HL-60 (cell line): ENCODE measurements around the gene MPHOSPH8.

Experiments
- GABPA ChIP-seq: IDR thresholded peaks from 2 replicates; pipeline ENCODE4 v1.6.1; 2012; ENCODE audit warnings: low read depth
- POLR2AphosphoS5 ChIP-seq: IDR thresholded peaks from 2 replicates; pipeline ENCODE4 v1.6.1; 2012; ENCODE audit warnings: low read depth
- TF ChIP-seq, protein P1 (sequence below): IDR thresholded peaks from one replicate; pipeline ENCODE4 v1.5.1; 2011; ENCODE audit warnings: low read length, control low read depth, inconsistent platforms; ENCODE audit not compliant: insufficient read depth
- TF ChIP-seq, protein P2 (sequence below): IDR thresholded peaks from 2 replicates; pipeline ENCODE4 v1.6.1; 2012; ENCODE audit warnings: low read depth; ENCODE audit not compliant: insufficient replicate concordance

DNA sequence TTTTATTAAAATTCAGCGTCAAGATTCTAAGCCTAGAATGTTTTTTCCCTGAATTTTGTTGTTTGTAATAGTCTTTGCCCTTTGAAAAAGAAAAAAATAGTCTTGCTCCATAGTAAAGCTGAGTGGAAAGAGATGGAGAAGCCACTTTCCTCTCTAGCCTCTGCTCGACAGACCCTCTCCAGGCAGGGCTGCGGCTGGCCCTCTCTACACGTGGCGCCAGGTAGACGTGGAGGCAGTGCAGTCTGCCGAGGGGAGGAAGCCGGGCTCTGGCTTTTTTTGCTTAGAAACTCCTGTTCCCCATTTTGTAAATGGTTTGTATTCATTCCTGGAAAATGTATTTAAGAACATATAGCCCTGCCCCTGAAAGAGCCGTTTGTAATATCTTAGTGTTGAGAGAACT, 35.3 kb downstream of the MPHOSPH8 start:
- TF ChIP-seq POLR2AphosphoS5, result no peak
- TF ChIP-seq, protein P1, sequence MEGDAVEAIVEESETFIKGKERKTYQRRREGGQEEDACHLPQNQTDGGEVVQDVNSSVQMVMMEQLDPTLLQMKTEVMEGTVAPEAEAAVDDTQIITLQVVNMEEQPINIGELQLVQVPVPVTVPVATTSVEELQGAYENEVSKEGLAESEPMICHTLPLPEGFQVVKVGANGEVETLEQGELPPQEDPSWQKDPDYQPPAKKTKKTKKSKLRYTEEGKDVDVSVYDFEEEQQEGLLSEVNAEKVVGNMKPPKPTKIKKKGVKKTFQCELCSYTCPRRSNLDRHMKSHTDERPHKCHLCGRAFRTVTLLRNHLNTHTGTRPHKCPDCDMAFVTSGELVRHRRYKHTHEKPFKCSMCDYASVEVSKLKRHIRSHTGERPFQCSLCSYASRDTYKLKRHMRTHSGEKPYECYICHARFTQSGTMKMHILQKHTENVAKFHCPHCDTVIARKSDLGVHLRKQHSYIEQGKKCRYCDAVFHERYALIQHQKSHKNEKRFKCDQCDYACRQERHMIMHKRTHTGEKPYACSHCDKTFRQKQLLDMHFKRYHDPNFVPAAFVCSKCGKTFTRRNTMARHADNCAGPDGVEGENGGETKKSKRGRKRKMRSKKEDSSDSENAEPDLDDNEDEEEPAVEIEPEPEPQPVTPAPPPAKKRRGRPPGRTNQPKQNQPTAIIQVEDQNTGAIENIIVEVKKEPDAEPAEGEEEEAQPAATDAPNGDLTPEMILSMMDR, result no peak
- TF ChIP-seq, protein P2, sequence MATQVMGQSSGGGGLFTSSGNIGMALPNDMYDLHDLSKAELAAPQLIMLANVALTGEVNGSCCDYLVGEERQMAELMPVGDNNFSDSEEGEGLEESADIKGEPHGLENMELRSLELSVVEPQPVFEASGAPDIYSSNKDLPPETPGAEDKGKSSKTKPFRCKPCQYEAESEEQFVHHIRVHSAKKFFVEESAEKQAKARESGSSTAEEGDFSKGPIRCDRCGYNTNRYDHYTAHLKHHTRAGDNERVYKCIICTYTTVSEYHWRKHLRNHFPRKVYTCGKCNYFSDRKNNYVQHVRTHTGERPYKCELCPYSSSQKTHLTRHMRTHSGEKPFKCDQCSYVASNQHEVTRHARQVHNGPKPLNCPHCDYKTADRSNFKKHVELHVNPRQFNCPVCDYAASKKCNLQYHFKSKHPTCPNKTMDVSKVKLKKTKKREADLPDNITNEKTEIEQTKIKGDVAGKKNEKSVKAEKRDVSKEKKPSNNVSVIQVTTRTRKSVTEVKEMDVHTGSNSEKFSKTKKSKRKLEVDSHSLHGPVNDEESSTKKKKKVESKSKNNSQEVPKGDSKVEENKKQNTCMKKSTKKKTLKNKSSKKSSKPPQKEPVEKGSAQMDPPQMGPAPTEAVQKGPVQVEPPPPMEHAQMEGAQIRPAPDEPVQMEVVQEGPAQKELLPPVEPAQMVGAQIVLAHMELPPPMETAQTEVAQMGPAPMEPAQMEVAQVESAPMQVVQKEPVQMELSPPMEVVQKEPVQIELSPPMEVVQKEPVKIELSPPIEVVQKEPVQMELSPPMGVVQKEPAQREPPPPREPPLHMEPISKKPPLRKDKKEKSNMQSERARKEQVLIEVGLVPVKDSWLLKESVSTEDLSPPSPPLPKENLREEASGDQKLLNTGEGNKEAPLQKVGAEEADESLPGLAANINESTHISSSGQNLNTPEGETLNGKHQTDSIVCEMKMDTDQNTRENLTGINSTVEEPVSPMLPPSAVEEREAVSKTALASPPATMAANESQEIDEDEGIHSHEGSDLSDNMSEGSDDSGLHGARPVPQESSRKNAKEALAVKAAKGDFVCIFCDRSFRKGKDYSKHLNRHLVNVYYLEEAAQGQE, result no peak
- TF ChIP-seq GABPA, result no peak
